NB4 (cell line): Measurements from ENCODE around the gene POLR2E.
A peak's percentile ranks its signal among the peaks of the same experiment; 100 is the strongest.

Source experiments
- DNase-seq: peaks from one replicate; pipeline ENCODE4 v3.0.0; 2010; ENCODE audit warnings: low read depth
- H3K4me3 ChIP-seq: one replicate; pipeline ENCODE4 v1.5.1; 2011; ENCODE audit warnings: mild to moderate bottlenecking, low read depth, low read length, moderate library complexity
- CTCF ChIP-seq: IDR thresholded peaks from one replicate; pipeline ENCODE4 v1.5.1; 2012; ENCODE audit warnings: low read depth, low read length
- MAX ChIP-seq: IDR thresholded peaks from 2 replicates; pipeline ENCODE4 v1.6.1; 2011; ENCODE audit warnings: low read depth, low read length
- MYC ChIP-seq: IDR thresholded peaks from 2 replicates; pipeline ENCODE4 v1.6.1; 2011; ENCODE audit warnings: low read depth, low read length
- POLR2A ChIP-seq: IDR thresholded peaks from 2 replicates; pipeline ENCODE4 v1.6.1; 2011; ENCODE audit warnings: mild to moderate bottlenecking; ENCODE audit not compliant: insufficient read length; ENCODE audit errors: extremely low read depth

Gene POLR2E

GRCh38 chr19:1090731-1091543 is 4.2 kb downstream of the POLR2E start:
- TF ChIP-seq POLR2A, result no peak
- DNase-seq, result no peak
- no peak overlapping the region for H3K4me3 ChIP-seq

- no peak for DNase-seq
- TF ChIP-seq POLR2A (no peak), MYC (no peak), CTCF (no peak), MAX (no peak)
- no peak overlapping the region for H3K4me3 ChIP-seq
Measured at GRCh38 chr19:1089891-1090290, 5.3 kb downstream of the POLR2E start.

- DNase-seq, result no peak
- no peak overlapping the region for H3K4me3 ChIP-seq
- no peak for TF ChIP-seq CTCF
- no peak for TF ChIP-seq POLR2A
- no peak for TF ChIP-seq MYC
- no peak for TF ChIP-seq MAX
Measured at GRCh38 chr19:1089126-1089771, 5.9 kb downstream of the POLR2E start.

GRCh38 chr19:1088416-1089010 is 6.7 kb downstream of the POLR2E start:
- no peak overlapping the region for H3K4me3 ChIP-seq
- no peak for DNase-seq
- TF ChIP-seq MYC, result no peak

GRCh38 chr19:1087813-1088415 is 7.3 kb downstream of the POLR2E start:
- H3K4me3 ChIP-seq, result no peak overlapping the region
- DNase-seq, result peak; percentile 90
- peak; percentile 92 for TF ChIP-seq MAX
- TF ChIP-seq POLR2A, result no peak
- TF ChIP-seq MYC, result no peak

GRCh38 chr19:1086613-1087012 is 8.6 kb downstream of the POLR2E start:
- H3K4me3 ChIP-seq, result no peak overlapping the region
- TF ChIP-seq POLR2A (no peak), CTCF (no peak), MYC (no peak), MAX (no peak)

GRCh38 chr19:1085676-1086442 is 9.3 kb downstream of the POLR2E start:
- TF ChIP-seq CTCF, result no peak
- no peak for TF ChIP-seq MYC
- no peak for TF ChIP-seq MAX
- no peak for TF ChIP-seq POLR2A
- no peak for DNase-seq
- no peak overlapping the region for H3K4me3 ChIP-seq

More at GRCh38 chr19:1086613-1087012, 8.6 kb downstream of the POLR2E start:
- DNase-seq, result no peak
